Neuronal stem cell (in vitro differentiated cells): ENCODE results near the gene TRIP12.
"Not testable (repeated sequence)": the region's sequence is repeated elsewhere in the genome, so short reads cannot be mapped to it uniquely, and the experiment has no call there.

Experiments used
- DNase-seq: peaks from one replicate; pipeline ENCODE4 v3.0.0-alpha.2; 2013; ENCODE audit warnings: low spot score
- H2AFZ ChIP-seq: one replicate; pipeline ENCODE4 v1.6.1; 2013; ENCODE audit warnings: mild to moderate bottlenecking, low read length, inconsistent platforms
- H2AK5ac ChIP-seq: 2 replicates; pipeline ENCODE4 v1.6.1; 2013; ENCODE audit warnings: low read depth, mild to moderate bottlenecking, inconsistent platforms, low read length, moderate library complexity, mixed read lengths
- H2BK120ac ChIP-seq: 2 replicates; pipeline ENCODE4 v1.6.1; 2013; ENCODE audit warnings: low read depth, mild to moderate bottlenecking, inconsistent platforms, low read length, moderate library complexity, mixed read lengths
- H2BK12ac ChIP-seq: one replicate; pipeline ENCODE4 v1.6.1; 2013; ENCODE audit warnings: low read length, inconsistent platforms
- H2BK15ac ChIP-seq: 2 replicates; pipeline ENCODE4 v1.6.1; 2013; ENCODE audit warnings: mild to moderate bottlenecking, low read length, inconsistent platforms, mixed read lengths
- H2BK5ac ChIP-seq: one replicate; pipeline ENCODE4 v1.6.1; 2013; ENCODE audit warnings: inconsistent platforms, mild to moderate bottlenecking, low read length, moderate library complexity
- H3K14ac ChIP-seq: one replicate; pipeline ENCODE4 v1.6.1; 2013; ENCODE audit warnings: low read length, inconsistent platforms
- H3K18ac ChIP-seq: 2 replicates; pipeline ENCODE4 v1.6.1; 2013; ENCODE audit warnings: low read length, inconsistent platforms
- H3K23ac ChIP-seq: 2 replicates; pipeline ENCODE4 v1.6.1; 2013; ENCODE audit warnings: low read depth, mild to moderate bottlenecking, mixed read lengths, low read length, inconsistent platforms; ENCODE audit not compliant: poor library complexity
- H3K27ac ChIP-seq: replicated peaks from 3 replicates; pipeline ENCODE4 v1.5.1; 2013; ENCODE audit warnings: low read length, inconsistent platforms
- H3K27me3 ChIP-seq, 3 experiments: 2 replicates each; pipeline ENCODE4 v1.6.1; 2013; ENCODE audit warnings: low read length in 3 of 3, mild to moderate bottlenecking in 2 of 3, inconsistent platforms in 1 of 3, low read depth in 1 of 3, mixed read lengths in 1 of 3, moderate library complexity in 1 of 3; ENCODE audit not compliant: control insufficient read depth in 3 of 3, insufficient read depth in 3 of 3
- H3K36me3 ChIP-seq, 2 donors: replicated peaks in 1 of 2; 2 replicates each; pipeline ENCODE4 v1.6.1; 2013; ENCODE audit warnings: low read length in 2 of 2; ENCODE audit not compliant: control insufficient read depth in 2 of 2, insufficient read depth in 2 of 2
- H3K4ac ChIP-seq: 2 replicates; pipeline ENCODE4 v1.6.1; 2013; ENCODE audit warnings: inconsistent platforms, mild to moderate bottlenecking, low read length, moderate library complexity
- H3K4me1 ChIP-seq, 2 donors: 1 replicate in 1 of 2; 2 replicates in 1 of 2; pipeline ENCODE4 v1.6.1; 2013; ENCODE audit warnings: low read length in 2 of 2, low read depth in 1 of 2; ENCODE audit not compliant: control insufficient read depth in 2 of 2, insufficient read depth in 1 of 2
- H3K4me2 ChIP-seq: one replicate; pipeline ENCODE4 v1.6.1; 2013; ENCODE audit warnings: mild to moderate bottlenecking, low read length, inconsistent platforms; ENCODE audit not compliant: insufficient read depth, poor library complexity, severe bottlenecking
- H3K4me3 ChIP-seq, 2 donors: 2 replicates each; pipeline ENCODE4 v1.5.1; 2013; ENCODE audit warnings: low read length in 2 of 2, mild to moderate bottlenecking in 2 of 2, inconsistent platforms in 1 of 2, moderate library complexity in 1 of 2
- H3K79me1 ChIP-seq: one replicate; pipeline ENCODE4 v1.6.1; 2013; ENCODE audit warnings: low read depth, mild to moderate bottlenecking, inconsistent platforms, low read length, moderate library complexity
- H3K9ac ChIP-seq: one replicate; pipeline ENCODE4 v1.6.1; 2013; ENCODE audit warnings: mild to moderate bottlenecking, low read depth, low read length, inconsistent platforms; ENCODE audit not compliant: poor library complexity
- H3K9me3 ChIP-seq, 2 donors: replicated peaks in 1 of 2; 2 replicates each; pipeline versions ENCODE3 to v1.6.1; 2013; ENCODE audit warnings: low read length in 2 of 2, mild to moderate bottlenecking in 2 of 2, inconsistent platforms in 1 of 2, low read depth in 1 of 2, mixed read lengths in 1 of 2, moderate library complexity in 1 of 2; ENCODE audit not compliant: control insufficient read depth in 2 of 2, insufficient read depth in 1 of 2
- H4K8ac ChIP-seq: one replicate; pipeline ENCODE4 v1.6.1; 2013; ENCODE audit warnings: low read depth, mild to moderate bottlenecking, inconsistent platforms, low read length, moderate library complexity
- H4K91ac ChIP-seq: one replicate; pipeline ENCODE4 v1.6.1; 2013; ENCODE audit warnings: low read length, low read depth, mild to moderate bottlenecking, inconsistent platforms; ENCODE audit not compliant: poor library complexity
- WGBS, 2 donors: extraction: QIAGEN DNeasy Blood & Tissue Kit; methylation state at CpG; one replicate each; pipeline ENCODE4 v1.1.7; 2013; ENCODE audit warnings: missing lambda C conversion rate in 2 of 2, mixed read lengths in 1 of 2; ENCODE audit not compliant: insufficient read length in 2 of 2, insufficient replicate concordance in 1 of 2; ENCODE audit errors: extremely low coverage in 2 of 2; 5-methylcytosine and 5-hydroxymethylcytosine counted together

The TRIP12 gene

GRCh38 chr2:229963596-229963995, 41.8 kb upstream of the TRIP12 start:
- not testable (repeated sequence) for H3K9me3 ChIP-seq, H3K18ac ChIP-seq, H3K79me1 ChIP-seq, H4K8ac ChIP-seq, H3K23ac ChIP-seq, H2AK5ac ChIP-seq, H3K9ac ChIP-seq, H2BK120ac ChIP-seq, DNase-seq, H4K91ac ChIP-seq, H3K4me1 ChIP-seq, H3K36me3 ChIP-seq, H3K4me3 ChIP-seq, H3K4ac ChIP-seq, H2AFZ ChIP-seq, H2BK12ac ChIP-seq, H3K27me3 ChIP-seq, H2BK15ac ChIP-seq, H3K4me2 ChIP-seq, H3K27ac ChIP-seq, H2BK5ac ChIP-seq, H3K14ac ChIP-seq
- WGBS, 2 donors: no CpG with 5 or more reads among the region's 9 CpGs

GRCh38 chr2:229956491-229956890, 34.7 kb upstream of the TRIP12 start:
- no peak overlapping the region for H4K91ac ChIP-seq
- H3K14ac ChIP-seq: no peak overlapping the region
- DNase-seq: no peak
- H2BK120ac ChIP-seq: no peak overlapping the region
- no peak overlapping the region for H3K9ac ChIP-seq
- peaks cover 0 to 4% of the 10 kb centered on the region in 2 donors for H3K4me1 ChIP-seq
- no peaks in the 10 kb centered on the region for H3K9me3 ChIP-seq
- no peak overlapping the region for H3K4me3 ChIP-seq
- H3K79me1 ChIP-seq: no peaks in the 10 kb centered on the region
- no peak overlapping the region for H3K4me2 ChIP-seq
- H2BK5ac ChIP-seq: no peak overlapping the region
- H3K23ac ChIP-seq: no peak overlapping the region
- no peak overlapping the region for H2BK12ac ChIP-seq
- H3K27me3 ChIP-seq: no peaks in the 10 kb centered on the region
- no peak overlapping the region for H3K27ac ChIP-seq
- H2AK5ac ChIP-seq: no peak overlapping the region
- no peak overlapping the region for H2AFZ ChIP-seq
- H2BK15ac ChIP-seq: no peak overlapping the region
- WGBS, 2 donors: no CpG with 5 or more reads among the region's 3 CpGs
- no peak overlapping the region for H4K8ac ChIP-seq
- H3K4ac ChIP-seq: no peak overlapping the region
- H3K36me3 ChIP-seq: no peaks in the 10 kb centered on the region
- H3K18ac ChIP-seq: no peak overlapping the region

GRCh38 chr2:229955663-229956062, 33.9 kb upstream of the TRIP12 start:
- Histone ChIP-seq H3K4me1 (peaks cover 0 to 4% of the 10 kb centered on the region in 2 donors), H2AK5ac (no peak overlapping the region), H2BK120ac (no peak overlapping the region), H3K4ac (no peak overlapping the region), H3K36me3 (no peaks in the 10 kb centered on the region), H3K18ac (no peak overlapping the region), H2BK15ac (no peak overlapping the region), H2BK5ac (no peak overlapping the region), H3K27me3 (no peaks in the 10 kb centered on the region), H3K79me1 (no peaks in the 10 kb centered on the region), H3K27ac (no peak overlapping the region), H3K14ac (no peak overlapping the region), H3K4me3 (no peak overlapping the region), H3K23ac (no peak overlapping the region), H2AFZ (no peak overlapping the region), H3K4me2 (no peak overlapping the region), H3K9me3 (no peaks in the 10 kb centered on the region), H4K91ac (no peak overlapping the region), H4K8ac (no peak overlapping the region), H2BK12ac (no peak overlapping the region), H3K9ac (no peak overlapping the region)
- no CpG with 5 or more reads among the region's 1 CpG for WGBS, 2 donors
- DNase-seq: no peak

GRCh38 chr2:229952256-229952835, 30.5 kb upstream of the TRIP12 start:
- no peaks in the 10 kb centered on the region for H3K9me3 ChIP-seq
- H2BK15ac ChIP-seq: no peak overlapping the region
- H3K4me1 ChIP-seq: peaks cover 0 to 4% of the 10 kb centered on the region in 2 donors
- no peaks in the 10 kb centered on the region for H3K36me3 ChIP-seq
- WGBS, 2 donors: no CpG with 5 or more reads among the region's 6 CpGs
- no peak overlapping the region for H2AK5ac ChIP-seq
- no peak overlapping the region for H2BK120ac ChIP-seq
- no peak for DNase-seq
- no peak overlapping the region for H4K91ac ChIP-seq
- H3K4me3 ChIP-seq: no peak overlapping the region
- no peak overlapping the region for H3K4me2 ChIP-seq
- no peak overlapping the region for H3K27ac ChIP-seq
- H3K18ac ChIP-seq: peak overlapping the region; percentile 38
- no peak overlapping the region for H2AFZ ChIP-seq
- H3K79me1 ChIP-seq: no peaks in the 10 kb centered on the region
- no peak overlapping the region for H2BK12ac ChIP-seq
- H2BK5ac ChIP-seq: no peak overlapping the region
- no peak overlapping the region for H4K8ac ChIP-seq
- H3K23ac ChIP-seq: no peak overlapping the region
- H3K14ac ChIP-seq: no peak overlapping the region
- H3K4ac ChIP-seq: no peak overlapping the region
- no peaks in the 10 kb centered on the region for H3K27me3 ChIP-seq
- H3K9ac ChIP-seq: peak overlapping the region; percentile 60
